NCI-H128 (cell line): ENCODE measurements around the gene SMIM12.
"Not testable (repeated sequence)": the region's sequence is repeated elsewhere in the genome, so short reads cannot be mapped to it uniquely, and the experiment has no call there.

Experiments used
- DNase-seq: peaks from one replicate; lab custom pipeline; 2025; ENCODE audit not compliant: unreplicated experiment; lab: John Stamatoyannopoulos, UW

SMIM12 gene

DNA sequence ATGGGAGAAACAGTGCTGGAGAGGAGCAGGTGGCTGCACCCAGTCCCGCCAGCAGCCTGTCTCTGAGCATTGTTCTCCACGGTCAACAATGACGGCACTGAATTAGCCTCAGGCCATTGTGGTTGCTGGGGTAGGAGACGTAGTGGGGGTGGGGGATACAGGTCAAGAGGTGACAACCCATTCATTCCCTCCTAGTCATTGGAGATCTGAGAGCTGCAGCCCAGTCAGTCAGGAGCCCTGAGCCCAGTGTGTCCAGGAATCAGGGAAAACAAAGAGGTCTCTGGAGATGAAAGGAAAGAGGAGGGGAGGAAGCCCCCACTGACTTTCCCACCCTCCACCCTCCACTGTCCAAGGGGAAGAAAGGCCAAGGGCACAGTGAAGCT is 15.3 kb downstream of the SMIM12 start:
- DNase-seq = no peak

GRCh38 chr1:34843392-34844251 is 15.9 kb downstream of the SMIM12 start:
- DNase-seq = no peak

GRCh38 chr1:34842952-34843371 is 16.6 kb downstream of the SMIM12 start:
- DNase-seq = no peak

DNA sequence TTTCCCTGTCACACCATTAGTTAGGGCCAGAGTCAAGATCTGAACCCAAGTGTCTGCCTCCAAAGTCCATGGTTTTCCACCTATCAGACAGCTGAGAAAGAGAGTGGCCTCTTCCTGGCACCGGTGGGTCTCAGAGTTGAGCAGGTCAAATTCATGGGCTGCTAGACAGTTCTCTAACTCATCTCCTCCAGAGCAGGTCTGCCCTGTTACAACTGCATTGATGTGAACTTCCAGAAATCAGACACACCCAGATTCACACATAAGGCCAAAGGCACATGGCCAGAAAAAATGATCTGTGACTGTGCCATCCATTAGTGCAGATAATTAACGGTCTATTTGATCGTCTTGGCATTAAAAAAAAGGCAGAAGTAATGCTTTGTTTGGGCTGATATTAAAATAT is 17.5 kb downstream of the SMIM12 start:
- DNase-seq = no peak

DNA sequence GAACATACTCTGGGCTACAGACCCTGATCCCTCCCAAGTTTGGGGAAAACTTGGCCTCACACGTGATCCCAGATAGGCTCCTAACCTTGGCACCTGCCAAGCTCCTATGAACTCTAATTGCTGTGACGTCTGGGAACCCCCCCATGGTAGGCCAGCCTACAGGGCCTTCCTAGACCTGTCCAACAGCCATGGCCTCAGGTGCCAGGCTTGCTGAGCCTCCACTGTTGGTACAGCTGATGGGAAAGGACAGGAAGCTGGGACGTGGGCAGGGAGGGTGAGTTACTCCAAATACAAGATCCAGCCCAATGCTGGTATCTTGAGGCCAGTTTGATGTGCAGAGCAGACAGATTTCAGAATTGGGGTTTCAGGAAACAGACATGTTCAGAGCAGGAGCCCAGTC is 19.1 kb downstream of the SMIM12 start:
- no peak for DNase-seq

DNA sequence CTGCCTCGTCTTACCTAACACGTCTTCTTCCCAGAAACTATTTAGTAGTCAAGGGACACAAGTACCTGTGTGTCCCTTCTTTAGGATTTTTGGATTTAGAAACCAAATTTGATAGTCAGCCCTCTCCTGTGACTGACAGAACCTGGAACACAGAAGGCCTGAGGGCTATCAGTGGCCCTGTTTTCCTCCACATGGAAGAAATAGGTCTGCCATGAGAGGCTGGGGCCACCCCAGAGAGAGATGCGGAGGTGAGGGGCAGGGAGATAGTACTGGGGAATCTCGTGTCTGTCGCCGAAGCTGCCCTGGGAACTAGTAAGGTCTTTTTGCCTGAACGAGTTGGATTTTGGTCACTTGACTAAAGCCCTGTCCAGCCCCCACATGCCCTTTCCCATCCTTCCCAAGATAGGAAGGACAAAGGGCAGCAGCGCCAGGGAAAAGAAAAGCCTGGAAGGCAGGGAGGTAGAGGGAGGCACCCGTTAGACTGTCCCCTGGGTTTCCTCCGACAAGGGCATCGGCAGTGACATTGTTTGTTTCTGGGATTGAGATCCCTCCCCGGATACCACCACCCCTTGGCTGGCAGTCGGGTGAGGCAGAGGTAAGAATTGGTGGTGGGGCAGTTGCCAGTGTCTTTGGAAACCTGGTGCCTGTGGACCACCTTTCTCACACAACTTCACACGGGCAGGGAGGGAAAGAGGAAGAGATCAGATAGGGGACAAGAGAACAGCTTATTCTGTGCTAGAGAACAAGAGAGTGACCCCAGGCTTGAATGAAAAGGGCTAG is 19.8 kb downstream of the SMIM12 start:
- DNase-seq = no peak

DNA sequence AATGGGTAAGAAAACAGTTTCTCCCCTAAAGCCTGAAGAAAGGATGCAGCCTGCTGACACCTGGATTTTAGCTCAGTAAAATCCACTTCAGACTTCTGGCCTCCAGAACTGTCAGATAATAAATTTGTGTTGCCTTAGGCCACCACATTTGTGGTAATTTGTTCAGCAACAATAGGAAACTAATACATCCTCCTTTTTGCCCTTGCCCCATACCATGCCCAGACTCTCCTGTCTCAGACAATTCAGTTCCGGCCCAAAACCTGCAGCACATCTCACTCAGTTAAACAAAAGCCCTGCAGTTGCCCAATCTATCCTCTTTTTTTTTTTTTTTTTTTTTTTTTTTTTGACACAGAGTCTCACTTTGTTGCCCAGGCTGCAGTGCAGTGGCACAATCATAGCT is 25.8 kb downstream of the SMIM12 start:
- DNase-seq = no peak

DNA sequence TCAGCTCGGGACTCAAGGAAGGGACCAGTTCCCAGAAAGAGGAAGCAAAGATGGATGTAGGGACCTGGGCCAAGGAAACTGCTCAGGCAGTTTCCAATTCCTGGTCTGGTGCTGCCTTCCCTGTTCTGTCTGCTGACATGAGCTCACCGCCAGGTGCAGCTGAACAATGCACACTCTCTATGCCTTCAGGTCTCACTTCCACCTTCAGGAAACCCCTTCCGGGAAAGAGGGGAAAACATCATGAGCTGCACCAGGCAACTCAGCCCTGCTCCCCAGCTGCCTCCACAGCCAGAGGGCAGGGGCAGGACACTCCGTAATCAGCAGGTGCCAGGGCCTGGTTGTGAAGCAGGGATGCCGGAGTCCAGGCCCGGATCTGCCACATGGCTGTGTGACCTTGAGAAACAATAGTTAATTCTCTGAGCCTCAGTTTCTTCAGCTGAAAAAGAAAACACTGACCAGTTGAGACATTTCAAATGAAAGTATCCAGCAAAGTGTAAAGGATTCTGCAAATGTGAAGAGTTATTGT is 27.8 kb downstream of the SMIM12 start:
- DNase-seq = no peak

GRCh38 chr1:34829250-34829649 is 30.3 kb downstream of the SMIM12 start:
- DNase-seq = no peak

DNA sequence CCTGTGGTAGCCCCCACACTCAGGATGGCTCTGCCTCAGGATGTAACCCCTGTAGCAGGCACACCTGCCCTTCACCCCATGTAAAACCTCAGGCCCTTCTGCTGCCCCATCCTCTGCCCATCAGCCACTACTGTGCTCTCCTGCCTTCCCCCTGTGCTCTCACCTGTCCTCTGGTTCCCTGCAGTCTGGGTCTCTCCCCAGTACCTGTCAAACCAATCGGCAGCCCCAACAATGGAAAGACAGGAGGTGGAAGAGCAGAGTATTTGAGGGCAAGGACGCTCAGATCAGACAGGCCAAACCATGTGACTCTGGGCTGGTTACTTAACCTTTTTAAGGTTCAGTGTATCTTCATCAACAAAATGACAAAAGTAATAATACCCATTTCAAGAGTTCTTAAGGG is 30.9 kb downstream of the SMIM12 start:
- DNase-seq = no peak

GRCh38 chr1:34827341-34827941 is 32.1 kb downstream of the SMIM12 start:
- DNase-seq = no peak

DNA sequence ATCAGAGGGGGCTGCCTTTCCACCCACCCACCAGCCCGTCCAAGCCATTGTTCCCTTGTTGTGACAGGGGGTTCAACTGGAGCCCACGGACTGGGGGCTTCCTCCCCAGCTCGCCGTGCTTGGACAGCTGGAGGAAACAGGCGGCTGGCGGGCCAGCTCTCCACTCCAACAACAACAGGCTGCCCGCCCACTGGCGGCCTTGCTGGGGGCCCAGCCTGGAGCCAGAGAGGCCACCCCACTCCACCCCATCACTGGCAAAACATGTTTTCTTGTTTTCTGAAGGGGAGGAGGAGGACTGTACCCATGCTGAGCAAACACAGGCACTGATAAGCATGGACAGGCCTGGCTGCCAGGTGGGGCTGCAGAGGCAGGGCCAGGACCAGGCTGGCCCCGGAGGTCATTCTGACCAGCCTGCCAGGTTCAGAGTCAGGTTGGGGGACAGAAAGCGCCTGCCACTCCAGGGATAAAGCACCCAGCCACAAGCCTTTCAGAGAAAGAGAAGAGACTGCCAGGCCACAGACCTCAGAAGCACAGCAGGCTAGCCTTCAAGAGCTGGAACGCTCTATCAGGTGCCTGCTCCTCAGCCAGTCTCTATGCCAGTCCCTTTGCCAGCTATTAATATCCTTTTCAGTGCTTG is 34.0 kb downstream of the SMIM12 start:
- no peak for DNase-seq

DNA sequence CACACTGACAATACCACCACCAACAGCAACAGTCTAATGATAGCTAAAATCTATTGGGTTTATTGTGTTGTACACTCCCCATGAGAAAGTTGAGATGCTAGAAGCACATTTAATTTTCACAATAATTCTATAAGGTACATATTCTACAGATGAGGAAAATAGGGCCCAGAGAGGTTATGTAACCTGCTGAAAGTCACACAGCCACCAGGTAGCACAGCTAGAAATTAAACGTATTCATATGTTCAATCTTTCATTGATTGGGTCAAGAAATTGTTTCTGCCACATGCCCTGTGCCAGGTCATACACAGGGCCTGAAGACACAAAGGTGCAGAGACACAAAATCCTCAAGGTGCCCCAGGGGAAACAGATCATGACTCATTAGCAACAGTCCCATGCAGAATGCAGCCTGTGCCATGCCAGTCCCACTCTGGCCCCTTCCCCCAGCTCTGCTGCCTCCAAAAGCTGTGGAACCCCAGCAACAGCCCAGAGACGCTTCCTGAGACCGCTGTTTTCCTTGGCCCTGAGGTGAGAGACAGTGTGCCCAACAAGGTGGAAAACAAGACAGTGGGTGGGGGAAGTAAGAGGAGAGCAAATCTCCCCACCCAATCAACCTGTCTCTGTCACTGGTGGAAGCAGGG is 34.6 kb downstream of the SMIM12 start:
- DNase-seq = no peak

- no peak for DNase-seq
Observed at GRCh38 chr1:34822202-34822601, 37.3 kb downstream of the SMIM12 start.

DNA sequence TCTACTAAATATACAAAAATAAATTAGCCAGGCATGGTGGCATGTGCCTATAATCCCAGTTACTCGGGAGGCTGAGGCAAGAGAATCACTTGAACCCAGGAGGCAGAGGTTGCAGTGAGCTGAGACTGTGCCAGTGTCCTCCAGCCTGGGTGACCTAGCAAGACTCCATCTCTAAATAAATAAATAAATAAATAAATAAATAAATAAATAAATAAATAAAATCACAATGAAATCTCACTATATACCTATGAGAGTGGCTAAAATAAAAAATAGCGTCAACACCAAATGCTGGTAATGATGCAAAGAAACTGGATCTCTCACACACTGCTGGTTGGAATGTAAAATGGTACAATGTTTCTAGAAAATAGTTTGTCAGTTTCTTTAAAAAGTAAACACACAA is 40.7 kb downstream of the SMIM12 start:
- DNase-seq = not testable (repeated sequence)

DNA sequence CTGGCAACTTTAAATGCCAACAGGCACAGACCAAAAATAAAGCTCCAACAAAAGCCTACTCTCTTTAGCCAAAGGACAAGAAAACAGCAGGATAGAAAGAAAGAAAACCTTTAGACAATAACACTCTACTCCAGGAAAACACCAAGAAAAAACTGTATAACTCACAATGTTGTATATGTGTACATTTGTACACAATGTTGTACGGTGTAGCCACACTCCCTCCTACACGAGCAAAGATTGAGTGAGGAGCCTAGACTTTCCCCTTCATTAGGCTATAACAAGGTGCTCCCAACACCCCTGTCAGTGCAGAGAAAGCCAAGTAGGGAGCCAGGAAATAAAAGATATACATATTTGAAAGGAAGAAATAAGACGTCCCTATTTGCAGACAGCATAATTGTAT is 42.8 kb downstream of the SMIM12 start:
- no peak for DNase-seq

GRCh38 chr1:34816332-34816731 is 43.2 kb downstream of the SMIM12 start:
- DNase-seq = no peak

- DNase-seq = not testable (repeated sequence)
Observed at GRCh38 chr1:34810781-34811180, 48.8 kb downstream of the SMIM12 start.

GRCh38 chr1:34808051-34808810 is 51.3 kb downstream of the SMIM12 start:
- no peak for DNase-seq

DNA sequence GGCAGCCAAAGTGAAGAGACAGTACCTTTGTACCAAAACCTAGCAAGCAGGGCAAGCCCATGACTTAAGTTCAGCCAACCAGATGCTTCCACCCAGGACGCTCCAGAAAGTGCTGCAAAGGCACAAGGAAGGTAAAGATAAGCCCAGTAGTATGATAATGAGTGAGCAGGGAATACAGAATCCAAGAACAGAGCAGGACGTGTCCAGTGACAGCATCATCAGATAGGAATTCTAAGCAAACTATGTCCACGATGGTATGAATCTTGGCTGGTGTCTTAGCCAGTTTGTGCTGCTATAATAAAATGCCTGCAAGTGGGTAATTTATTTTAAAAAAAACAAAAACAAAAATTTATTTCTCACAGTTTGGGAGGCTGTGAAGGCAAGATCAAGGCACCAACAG is 53.2 kb downstream of the SMIM12 start:
- DNase-seq = no peak
